Stimulated activated CD4-positive, alpha-beta T cell treated with anti-CD3 and anti-CD28 coated beads, Interleukin-1b, Interleukin-23, amount 100 ng/mL, for 1 hour (primary cell): ENCODE data around the gene ADARB1.
A peak's percentile ranks its signal among the peaks of the same experiment; 100 is the strongest.

Experiments used
- DNase-seq, 2 donors: peaks; one replicate each; pipeline ENCODE4 v3.0.0-alpha.2; 2020; ENCODE audit warnings: low read depth in 2 of 2

The ADARB1 gene

DNA sequence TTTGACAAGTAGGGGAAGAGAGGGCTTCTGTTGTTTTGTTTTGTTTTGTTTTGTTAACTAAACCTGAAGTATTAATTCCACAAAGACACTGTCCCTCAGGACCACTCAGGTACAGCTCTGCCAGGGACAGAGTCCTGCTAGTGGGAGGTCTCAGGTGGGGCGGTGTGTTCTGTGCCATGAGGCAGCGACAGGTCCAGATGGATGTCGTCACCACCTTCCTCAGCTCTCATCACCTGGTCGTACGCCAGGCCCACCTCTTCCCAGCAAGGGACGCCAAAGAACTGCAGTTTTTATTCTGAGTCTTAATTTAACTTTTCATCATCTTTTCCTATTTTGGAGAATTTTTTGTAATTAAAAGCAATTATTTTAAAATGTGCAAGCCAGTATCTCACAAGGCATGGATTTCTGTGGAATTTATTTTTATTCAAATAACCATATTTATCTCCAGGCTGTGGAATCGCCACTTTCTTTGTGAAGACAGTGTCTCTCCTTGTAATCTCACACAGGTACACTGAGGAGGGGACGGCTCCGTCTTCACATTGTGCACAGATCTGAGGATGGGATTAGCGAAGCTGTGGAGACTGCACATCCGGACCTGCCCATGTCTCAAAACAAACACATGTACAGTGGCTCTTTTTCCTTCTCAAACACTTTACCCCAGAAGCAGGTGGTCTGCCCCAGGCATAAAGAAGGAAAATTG lies 150.8 kb downstream of the ADARB1 start:
- no peak for DNase-seq

DNA sequence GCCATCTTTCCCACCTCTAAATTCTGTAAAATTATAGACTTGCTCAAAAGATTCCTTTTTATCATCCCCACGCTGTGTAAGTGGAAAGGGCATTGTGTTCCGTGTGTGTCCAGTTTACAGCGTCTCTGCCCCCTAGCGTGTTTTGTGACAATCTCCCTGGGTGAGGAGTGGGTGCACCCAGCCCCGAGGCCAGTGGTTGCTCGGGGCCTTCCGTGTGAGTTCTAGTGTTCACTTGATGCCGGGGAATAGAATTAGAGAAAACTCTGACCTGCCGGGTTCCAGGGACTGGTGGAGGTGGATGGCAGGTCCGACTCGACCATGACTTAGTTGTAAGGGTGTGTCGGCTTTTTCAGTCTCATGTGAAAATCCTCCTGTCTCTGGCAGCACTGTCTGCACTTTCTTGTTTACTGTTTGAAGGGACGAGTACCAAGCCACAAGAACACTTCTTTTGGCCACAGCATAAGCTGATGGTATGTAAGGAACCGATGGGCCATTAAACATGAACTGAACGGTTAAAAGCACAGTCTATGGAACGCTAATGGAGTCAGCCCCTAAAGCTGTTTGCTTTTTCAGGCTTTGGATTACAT lies 151.5 kb downstream of the ADARB1 start:
- DNase-seq = no peak

DNA sequence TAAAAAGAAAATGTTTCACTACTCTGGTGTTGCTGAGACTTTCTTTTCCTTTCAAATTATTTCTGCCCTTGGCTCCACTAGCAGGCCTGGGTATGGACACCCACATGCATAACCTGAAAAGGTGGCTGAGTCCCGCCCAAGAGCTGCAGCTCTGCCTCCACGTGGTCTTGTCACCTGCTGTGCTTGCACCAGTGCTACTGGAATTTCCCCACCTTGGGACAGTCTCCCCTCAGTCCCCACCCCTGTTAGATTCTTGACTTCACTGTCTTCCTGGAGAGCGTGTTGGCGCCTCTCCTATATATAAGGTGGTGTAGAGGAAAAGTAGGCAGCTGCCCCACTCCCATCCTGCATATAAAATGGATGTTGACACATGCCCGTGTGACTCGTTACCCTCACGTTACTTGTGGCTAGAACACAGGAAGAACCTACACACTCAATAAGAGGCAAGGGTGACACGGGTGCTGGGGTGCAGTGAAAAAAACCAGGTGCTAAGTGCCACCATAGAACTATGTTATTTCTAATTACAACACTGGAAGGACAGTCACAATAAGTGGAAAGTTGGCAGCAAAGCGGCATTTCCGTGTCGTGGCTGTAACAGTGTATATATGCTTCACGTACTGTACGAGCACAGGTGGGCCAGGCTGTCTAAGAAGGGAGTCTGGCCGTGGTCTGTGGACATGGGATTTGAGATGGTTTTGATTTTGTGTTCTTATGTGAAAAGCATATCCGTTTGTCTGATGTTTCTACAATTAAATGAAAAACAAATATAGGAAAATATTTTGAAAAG lies 152.4 kb downstream of the ADARB1 start:
- DNase-seq = no peak

DNA sequence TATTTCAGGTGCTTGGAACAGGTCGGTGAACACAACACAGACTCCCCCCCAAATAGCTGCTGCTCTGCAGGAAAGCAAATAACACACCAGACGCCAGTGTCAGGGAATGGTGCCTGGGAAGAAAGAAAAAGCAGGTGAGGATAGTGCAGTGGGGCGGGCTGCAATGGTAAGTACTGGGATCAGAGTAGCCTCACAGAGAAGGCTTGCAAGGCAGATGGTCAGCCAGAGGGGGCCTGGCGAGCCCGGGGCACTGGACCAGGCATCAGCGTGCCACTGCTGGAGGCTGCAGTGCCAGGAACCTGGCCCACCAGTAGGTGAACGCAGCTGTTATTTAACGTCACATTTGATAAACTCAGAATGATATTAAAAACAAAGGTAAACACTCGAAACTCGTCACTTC lies 153.4 kb downstream of the ADARB1 start:
- DNase-seq = no peak

DNA sequence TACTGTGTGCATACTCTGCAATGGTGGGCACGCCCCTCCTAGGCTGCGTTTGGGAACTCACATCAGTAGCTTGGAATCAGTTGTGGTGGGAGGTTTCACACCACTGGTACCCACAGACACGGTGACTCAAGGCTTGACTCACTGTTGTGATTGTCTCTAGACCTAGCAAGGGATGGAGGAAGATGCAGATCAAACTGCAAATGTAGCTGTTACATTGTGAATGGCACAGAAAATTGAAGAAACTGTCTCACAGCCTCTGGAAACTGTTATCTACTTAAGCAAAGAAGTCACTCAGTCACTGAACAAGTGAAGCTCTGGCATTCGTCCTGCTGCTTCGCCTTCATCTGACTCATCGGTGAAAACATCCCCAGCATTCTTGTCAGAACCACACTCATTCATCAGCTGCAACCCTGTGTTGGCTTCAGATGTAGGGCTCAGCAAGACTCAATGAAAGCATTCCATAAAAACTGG lies 153.8 kb downstream of the ADARB1 start:
- DNase-seq = peak in 1 of 2 donors; percentile 32

DNA sequence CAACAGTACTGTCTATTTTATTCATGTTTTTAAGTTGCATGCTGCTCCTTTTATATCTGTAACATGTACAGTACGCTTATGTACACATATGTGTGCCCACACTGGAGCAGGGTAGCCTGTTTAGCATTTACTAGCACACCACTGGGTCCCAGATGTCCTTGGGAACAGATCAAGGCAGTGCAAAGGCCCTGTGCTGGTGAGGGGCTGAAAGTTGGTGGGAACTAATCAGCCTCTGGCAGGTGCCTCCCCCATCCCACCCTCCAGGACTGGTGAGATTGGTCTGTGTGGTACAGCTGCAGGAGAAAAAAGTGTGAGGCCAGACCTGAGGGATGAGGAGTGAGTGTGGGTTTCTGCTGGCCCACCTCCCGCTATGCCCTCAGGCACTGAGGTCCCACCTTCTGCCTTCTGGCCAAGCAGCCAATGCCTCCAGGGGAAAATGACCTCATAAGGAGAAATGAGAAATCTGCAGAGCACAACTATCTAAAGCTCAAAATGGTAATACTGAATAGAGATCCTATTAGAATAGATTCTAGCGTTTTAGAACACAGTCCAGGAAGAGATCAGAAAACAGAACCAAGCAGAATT lies 154.4 kb downstream of the ADARB1 start:
- DNase-seq = no peak

DNA sequence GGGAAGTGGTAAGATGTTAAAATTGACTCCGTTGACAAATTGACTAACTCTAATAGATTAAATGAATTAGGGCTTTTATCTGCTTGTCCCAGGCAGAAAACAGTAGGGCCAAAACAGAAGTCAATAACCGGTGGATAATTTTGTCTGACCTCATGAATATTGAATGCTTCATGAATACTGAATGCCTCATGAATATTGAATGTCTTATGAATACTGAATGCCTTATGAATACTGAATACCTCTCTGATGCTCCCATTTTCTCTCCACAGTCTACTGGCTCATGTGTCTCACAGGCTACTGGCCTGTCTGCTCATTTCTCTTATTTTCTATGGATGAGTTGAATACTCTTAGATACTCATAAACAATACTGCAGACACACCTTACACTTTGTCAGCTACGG lies 157.3 kb downstream of the ADARB1 start:
- no peak for DNase-seq

DNA sequence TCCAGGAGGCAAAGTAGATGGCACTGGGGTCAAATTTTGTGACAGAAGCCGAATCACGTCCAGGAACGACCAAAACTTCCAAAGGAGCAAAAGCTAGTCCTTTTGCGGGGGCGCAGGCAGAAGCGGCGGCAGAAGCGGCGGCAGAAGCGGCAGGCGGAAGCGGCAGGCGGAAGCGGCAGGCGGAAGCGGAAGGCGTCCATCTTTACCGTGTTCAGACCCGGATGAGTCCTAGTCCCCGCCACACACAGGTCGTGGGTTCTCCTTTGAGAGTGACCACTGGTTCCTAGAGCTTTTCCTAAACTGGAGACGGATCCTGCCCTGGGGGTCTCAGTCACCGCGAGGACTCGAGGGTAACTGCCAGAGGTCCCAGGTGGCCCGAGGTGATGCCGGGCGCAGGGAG lies 159.7 kb downstream of the ADARB1 start:
- DNase-seq = no peak

DNA sequence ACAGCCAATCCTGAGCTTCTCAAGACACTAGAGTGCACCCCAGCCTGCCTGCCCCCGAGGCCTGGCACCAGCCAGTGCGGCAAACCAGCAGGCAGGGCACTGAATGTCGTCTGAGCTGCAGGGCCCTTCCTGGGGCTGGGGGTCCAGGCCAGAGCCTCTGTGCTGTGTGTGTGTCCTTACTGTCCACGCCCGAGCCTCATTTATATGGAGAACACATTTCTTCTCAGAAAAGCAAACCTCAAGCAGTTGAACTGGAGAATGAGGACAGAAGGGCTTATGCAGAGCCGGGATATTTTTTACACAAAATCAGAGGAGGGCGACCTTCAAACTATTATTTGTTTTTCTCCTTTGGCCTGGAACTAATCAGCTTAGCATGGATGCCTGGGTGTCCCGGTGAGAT lies 160.6 kb downstream of the ADARB1 start:
- no peak for DNase-seq

DNA sequence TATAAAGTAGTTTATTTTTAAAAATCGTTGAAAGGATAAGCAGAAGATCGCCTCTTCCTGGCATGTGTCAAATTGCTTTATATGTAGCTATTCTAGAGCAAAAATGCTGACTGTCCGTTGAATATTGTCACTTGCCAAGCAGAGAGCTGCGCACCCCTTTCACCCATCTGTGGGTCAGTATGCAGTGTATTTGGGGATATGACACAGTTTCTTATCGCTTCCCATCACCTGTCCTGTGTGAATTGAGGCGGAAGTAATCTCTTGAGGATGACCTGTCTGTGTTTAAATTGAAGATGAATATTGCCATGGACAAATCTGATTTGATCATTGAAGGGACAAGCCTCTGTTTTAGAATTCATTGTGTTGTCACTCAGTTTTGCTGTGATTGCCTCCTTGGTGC lies 161.1 kb downstream of the ADARB1 start:
- DNase-seq = no peak

DNA sequence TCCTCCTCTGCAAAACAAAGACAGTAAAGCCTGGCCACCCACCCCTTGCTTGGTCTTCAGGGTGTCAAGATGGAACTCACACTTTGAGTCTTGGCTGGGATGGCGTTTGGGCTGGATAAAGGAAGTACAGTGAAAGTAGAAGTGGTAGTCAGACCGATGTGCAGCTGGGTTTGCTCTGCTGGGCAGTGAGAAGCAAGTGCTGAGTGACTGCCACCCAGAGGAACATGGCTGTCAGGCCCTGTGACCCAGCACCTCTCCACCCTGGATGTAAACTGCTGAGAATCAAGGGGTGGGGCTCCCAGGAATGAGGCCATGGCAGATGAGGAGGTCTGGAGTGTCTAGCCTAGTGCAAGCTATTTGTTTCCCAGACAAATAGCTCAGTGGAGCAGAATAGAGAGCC lies 162.1 kb downstream of the ADARB1 start:
- no peak for DNase-seq

DNA sequence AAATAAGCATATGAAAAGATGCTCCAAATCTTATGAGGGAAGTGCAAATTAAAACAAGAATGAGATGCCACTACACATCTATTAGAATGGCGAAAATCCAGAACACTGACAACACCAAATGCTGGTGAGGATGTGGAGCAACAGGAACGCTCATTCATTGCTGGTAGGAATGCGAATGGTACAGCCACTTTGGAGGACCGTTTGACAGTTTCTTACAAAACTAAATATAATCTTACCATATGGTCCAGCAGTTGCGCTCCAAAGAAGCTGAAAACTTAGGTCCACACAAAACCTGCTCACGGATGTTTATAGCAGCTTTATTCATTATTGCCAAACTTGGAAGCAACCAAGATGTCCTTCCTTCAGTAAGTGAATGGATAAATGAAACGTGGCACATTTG lies 163.0 kb downstream of the ADARB1 start:
- DNase-seq = no peak

DNA sequence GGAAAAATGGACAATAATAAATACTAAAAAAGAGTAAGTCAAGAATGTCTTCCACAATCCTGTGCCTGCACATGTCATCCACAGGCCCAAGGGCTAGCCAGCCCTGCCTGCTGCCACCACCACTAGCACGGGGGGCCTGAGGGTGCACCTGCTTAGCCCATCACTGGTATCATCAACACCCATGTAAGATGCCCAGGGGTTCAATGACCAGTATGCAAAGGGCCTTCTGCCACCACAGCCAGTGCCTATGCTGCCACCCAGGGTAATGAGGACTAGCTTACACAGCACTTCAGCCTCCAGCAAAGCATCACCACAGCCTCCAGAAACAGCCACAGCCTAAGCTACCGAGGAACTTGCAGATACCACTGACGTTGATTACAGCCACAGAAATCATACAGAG lies 167.0 kb downstream of the ADARB1 start:
- no peak for DNase-seq

DNA sequence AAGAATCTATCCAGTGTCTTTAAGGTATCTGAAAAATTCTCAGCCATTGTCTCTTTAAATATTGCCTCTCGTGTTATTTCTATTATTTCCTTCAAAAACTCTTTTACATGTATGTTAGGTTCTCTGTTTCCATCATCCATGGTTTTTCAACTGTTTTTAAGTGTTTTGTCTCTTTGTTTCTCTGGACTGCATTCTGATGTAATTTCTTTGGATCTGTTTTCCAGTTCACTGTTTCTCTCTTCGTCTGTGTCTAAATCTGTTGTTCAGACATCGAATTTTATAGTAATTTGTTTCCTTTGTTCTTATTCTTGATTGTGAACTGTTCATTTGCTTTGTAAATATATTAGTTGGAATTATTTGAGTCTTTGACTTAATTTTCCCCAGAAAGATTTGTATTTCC lies 169.2 kb downstream of the ADARB1 start:
- DNase-seq = no peak

DNA sequence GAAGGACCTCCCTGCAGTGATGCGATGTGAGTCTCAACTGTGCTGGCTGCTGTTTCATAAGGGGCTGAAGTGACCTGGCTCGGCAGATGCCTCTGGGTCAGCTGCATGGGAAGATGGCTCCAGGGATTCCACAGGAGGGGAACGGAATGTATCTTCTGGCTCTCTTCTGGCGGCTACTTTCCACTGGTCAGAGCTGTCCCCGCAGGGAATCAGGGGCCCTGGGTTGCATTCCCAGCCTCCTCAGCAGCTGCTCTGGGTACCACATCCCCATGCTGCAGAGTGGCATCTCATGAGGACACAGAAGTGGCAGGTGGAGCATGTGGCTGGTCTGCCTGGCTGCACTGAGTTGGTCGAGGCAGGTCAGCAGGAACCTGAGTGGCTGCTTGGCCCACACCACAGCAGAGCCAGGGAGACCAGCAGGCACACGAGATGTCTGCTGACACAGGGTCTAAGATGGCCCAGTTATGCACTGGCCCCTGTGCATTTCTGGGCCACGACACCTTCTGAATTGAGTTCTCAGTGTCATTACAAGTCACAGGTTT lies 170.5 kb downstream of the ADARB1 start:
- DNase-seq = no peak

DNA sequence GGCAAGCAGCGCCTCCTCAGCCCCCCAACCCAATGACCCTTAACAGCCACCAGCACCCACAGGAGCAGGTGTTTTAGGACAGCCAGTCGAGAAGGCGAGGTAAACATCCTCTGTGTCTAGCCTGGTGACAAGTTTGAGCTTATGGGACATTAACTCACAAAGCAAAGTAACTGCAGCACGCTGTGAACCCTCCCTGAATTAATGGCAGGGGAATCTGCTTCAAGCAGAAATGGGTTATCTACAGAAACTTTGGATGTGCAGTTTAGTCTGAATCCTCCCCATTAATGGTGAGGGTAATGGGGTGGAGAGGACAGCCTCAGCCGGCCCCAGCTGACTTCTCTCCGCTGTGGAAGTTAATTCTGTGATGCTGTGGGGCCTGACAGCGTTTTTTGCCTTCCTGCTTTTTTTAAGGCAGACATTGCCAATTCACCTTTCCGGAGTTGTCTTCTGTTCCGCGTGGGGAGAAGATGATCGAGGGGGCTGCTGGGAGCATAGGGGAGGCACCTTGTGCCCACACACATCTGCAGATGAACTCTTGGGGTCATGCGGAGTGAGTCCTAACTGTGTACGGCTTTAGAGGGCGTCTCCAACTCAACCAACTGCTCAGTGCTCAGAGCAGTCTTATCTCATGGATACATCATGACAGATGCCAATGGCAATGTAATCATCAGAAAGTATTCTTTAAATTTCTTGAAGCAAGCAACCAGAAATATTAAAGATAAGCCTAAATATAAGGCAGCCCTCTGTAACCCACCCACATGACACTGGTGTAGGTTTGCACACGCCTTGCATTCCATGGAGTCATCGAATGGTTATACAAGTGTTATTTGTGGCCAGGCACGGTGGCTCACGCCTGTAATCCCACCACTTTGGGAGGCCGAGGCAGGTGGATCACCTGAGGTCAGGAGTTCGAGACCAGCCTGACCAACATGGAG lies 172.3 kb downstream of the ADARB1 start:
- DNase-seq = no peak

DNA sequence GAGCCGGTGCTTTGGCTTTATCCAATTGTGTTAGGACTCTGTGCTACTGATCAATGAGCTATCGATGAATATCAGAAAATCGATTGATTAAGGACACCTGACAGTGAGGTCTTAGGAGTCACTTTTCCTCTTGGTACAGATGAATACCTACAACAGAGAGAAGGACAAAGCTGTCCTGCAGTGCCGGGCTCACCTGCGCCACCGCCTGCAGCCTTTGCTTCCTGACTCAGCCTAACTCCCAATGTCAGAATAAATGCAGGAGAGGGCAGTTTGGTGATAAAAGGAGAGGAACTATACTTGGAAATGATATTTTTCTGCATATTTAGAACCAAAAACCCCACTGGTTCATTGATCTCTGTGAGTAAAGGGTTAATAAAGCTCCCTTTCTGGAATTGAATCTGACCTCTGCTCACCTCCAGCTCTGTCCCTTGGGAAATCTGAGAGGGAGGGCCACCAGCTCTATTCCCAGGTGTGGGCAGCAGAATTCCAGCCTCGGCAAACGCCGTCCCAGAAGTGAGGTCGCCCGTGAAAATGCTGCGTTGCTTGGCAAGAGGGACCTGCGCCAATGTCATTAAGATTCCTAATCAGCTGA lies 174.0 kb downstream of the ADARB1 start:
- no peak for DNase-seq

DNA sequence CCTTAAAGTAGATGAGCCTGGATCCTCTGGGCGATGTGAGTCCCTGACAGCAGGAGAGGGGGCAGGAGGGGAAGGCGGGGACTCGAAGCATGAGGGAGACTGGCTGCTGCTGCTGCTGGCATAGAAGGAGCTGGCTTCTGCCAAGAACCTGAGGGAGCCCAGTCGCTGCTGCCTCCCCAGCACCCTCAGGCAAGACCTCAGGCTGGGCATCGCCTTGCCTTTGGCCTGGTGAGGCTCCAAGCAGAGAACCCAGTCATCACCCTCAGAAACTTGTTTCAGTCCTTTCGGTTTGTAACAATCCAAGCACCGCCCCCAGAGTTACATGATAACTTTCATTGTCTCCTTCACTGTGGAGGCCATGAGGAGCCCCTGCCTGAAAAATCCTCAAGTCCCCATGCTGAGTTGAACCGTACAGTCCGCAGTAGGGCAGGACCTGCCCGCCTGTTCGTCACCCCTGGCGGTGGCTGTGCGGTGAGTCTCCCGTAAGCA lies 174.6 kb downstream of the ADARB1 start:
- no peak for DNase-seq

DNA sequence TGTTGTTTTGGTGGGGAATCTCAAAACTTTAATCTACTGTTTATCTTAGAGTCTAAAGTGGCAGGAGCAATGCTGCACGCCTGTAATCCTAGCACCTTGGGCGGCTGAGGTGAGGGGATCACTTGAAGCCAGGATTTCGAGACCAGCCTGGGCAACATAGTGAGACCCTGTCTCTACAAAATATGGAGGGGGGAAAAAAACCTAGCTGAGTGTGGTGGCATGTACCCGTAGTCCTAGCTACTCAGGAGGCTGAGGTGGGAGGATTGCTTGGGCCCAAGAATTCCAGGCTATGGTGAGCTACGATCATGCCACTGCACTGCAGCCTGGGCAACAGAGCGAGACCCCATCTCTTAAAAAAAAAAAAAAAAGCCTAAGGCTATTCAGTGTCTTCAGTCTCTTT lies 175.2 kb downstream of the ADARB1 start:
- DNase-seq = no peak

DNA sequence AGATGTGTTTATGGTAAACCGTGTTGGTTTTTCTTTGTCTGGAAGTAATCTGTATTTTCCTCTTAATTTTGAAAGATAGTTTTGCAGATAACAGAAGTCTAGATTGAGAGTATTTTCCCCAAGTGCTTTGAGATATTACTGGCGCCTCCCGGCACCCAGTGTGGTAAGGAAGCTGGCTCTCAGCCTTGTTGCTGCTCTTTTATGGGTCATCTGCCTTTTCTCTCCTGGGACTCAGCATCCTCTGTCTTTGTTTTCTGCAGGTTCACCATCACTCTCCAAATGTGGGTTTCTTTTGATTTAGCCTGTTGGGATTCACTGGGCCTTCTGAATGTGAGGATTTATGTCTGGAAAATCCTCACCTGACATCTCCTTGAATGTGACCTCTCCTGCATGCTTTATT lies 175.9 kb downstream of the ADARB1 start:
- DNase-seq = no peak
